Measurements from ENCODE around the gene DIAPH1.

The DIAPH1 gene

GRCh38 chr5:141533897-141534296 is 84.9 kb downstream of the DIAPH1 start:
- Mint-ChIP-seq H3K27ac (no peak overlapping the region), H3K36me3 (ENCODE audit: low read depth) (peaks cover 27% of the 10 kb centered on the region), H3K4me3 (no peak overlapping the region), H3K27me3 (no peaks in the 10 kb centered on the region), H3K4me1 (peaks cover 2% of the 10 kb centered on the region), H3K9me3 (no peaks in the 10 kb centered on the region)
- no peak for ATAC-seq
- no peak for DNase-seq

GRCh38 chr5:141532726-141533125 is 86.1 kb downstream of the DIAPH1 start:
- Mint-ChIP-seq H3K27me3 (no peaks in the 10 kb centered on the region), H3K36me3 (ENCODE audit: low read depth) (peaks cover 37% of the 10 kb centered on the region), H3K4me1 (peaks cover 2% of the 10 kb centered on the region), H3K4me3 (no peak overlapping the region), H3K9me3 (no peaks in the 10 kb centered on the region), H3K27ac (no peak overlapping the region)
- ATAC-seq (no peak), DNase-seq (no peak)

GRCh38 chr5:141529873-141530272 is 88.9 kb downstream of the DIAPH1 start:
- no peaks in the 10 kb centered on the region for H3K27me3 Mint-ChIP-seq
- peaks cover 43% of the 10 kb centered on the region for H3K36me3 Mint-ChIP-seq (ENCODE audit: low read depth)
- H3K27ac Mint-ChIP-seq: no peak overlapping the region
- H3K9me3 Mint-ChIP-seq: no peaks in the 10 kb centered on the region
- ATAC-seq (no peak), DNase-seq (no peak)
- no peak overlapping the region for H3K4me3 Mint-ChIP-seq
- peaks cover 9% of the 10 kb centered on the region for H3K4me1 Mint-ChIP-seq

- DNase-seq: no peak
- peak; percentile 38 for ATAC-seq
- Mint-ChIP-seq H3K4me1 (peaks cover 12% of the 10 kb centered on the region), H3K9me3 (no peaks in the 10 kb centered on the region), H3K27me3 (no peaks in the 10 kb centered on the region), H3K4me3 (no peak overlapping the region), H3K36me3 (ENCODE audit: low read depth) (peaks cover 41% of the 10 kb centered on the region), H3K27ac (peak overlapping the region; percentile 48)
Measured at GRCh38 chr5:141529002-141529401, 89.8 kb downstream of the DIAPH1 start.

- DNase-seq (no peak), ATAC-seq (no peak)
- Mint-ChIP-seq H3K36me3 (ENCODE audit: low read depth) (peaks cover 44% of the 10 kb centered on the region), H3K27ac (peak overlapping the region; percentile 48), H3K9me3 (no peaks in the 10 kb centered on the region), H3K4me3 (no peak overlapping the region), H3K27me3 (no peaks in the 10 kb centered on the region), H3K4me1 (peaks cover 12% of the 10 kb centered on the region)
Measured at GRCh38 chr5:141528291-141528984, 90.4 kb downstream of the DIAPH1 start.

GRCh38 chr5:141527426-141527825 is 91.4 kb downstream of the DIAPH1 start:
- Mint-ChIP-seq H3K36me3 (ENCODE audit: low read depth) (peaks cover 54% of the 10 kb centered on the region), H3K27ac (no peak overlapping the region), H3K27me3 (no peaks in the 10 kb centered on the region), H3K9me3 (no peaks in the 10 kb centered on the region), H3K4me3 (no peak overlapping the region), H3K4me1 (peaks cover 21% of the 10 kb centered on the region)
- ATAC-seq (no peak), DNase-seq (no peak)

- ATAC-seq: no peak
- Mint-ChIP-seq H3K4me3 (no peak overlapping the region), H3K27ac (peak overlapping the region; percentile 45)
Measured at GRCh38 chr5:141525653-141526052, 93.1 kb downstream of the DIAPH1 start.

GRCh38 chr5:141524604-141525597 is 93.9 kb downstream of the DIAPH1 start:
- H3K4me3 Mint-ChIP-seq: no peak overlapping the region
- peak overlapping the region; percentile 45 for H3K27ac Mint-ChIP-seq
- peaks cover 79% of the 10 kb centered on the region for H3K36me3 Mint-ChIP-seq (ENCODE audit: low read depth)
- H3K4me1 Mint-ChIP-seq: peaks cover 46% of the 10 kb centered on the region
- H3K9me3 Mint-ChIP-seq: no peaks in the 10 kb centered on the region
- DNase-seq (peak; percentile 51), ATAC-seq (peak; percentile 41)
- no peaks in the 10 kb centered on the region for H3K27me3 Mint-ChIP-seq

More at GRCh38 chr5:141525653-141526052, 93.1 kb downstream of the DIAPH1 start:
- no peaks in the 10 kb centered on the region for H3K27me3 Mint-ChIP-seq
- DNase-seq: no peak
- H3K9me3 Mint-ChIP-seq: no peaks in the 10 kb centered on the region
- H3K4me1 Mint-ChIP-seq: peaks cover 38% of the 10 kb centered on the region
- H3K36me3 Mint-ChIP-seq (ENCODE audit: low read depth): peaks cover 71% of the 10 kb centered on the region

- DNase-seq (no peak), ATAC-seq (no peak)
- Mint-ChIP-seq H3K4me3 (no peak overlapping the region), H3K4me1 (peaks cover 48% of the 10 kb centered on the region), H3K9me3 (no peaks in the 10 kb centered on the region), H3K36me3 (ENCODE audit: low read depth) (peaks cover 85% of the 10 kb centered on the region), H3K27ac (no peak overlapping the region), H3K27me3 (no peaks in the 10 kb centered on the region)
Measured at GRCh38 chr5:141523991-141524390, 94.8 kb downstream of the DIAPH1 start.

- H3K36me3 Mint-ChIP-seq (ENCODE audit: low read depth): peaks cover 81% of the 10 kb centered on the region
- H3K4me1 Mint-ChIP-seq: peaks cover 48% of the 10 kb centered on the region
- ATAC-seq (no peak), DNase-seq (no peak)
- peak overlapping the region; percentile 25 for H3K27ac Mint-ChIP-seq
- H3K4me3 Mint-ChIP-seq: peak overlapping the region; percentile 1
- no peaks in the 10 kb centered on the region for H3K27me3 Mint-ChIP-seq
- no peaks in the 10 kb centered on the region for H3K9me3 Mint-ChIP-seq
Measured at GRCh38 chr5:141522301-141522700, 96.5 kb downstream of the DIAPH1 start.

- Mint-ChIP-seq H3K4me1 (peaks cover 48% of the 10 kb centered on the region), H3K4me3 (no peak overlapping the region), H3K36me3 (ENCODE audit: low read depth) (peaks cover 78% of the 10 kb centered on the region), H3K27ac (peak overlapping the region; percentile 77), H3K27me3 (no peaks in the 10 kb centered on the region), H3K9me3 (no peaks in the 10 kb centered on the region)
- ATAC-seq: peak; percentile 76
- DNase-seq: no peak
Measured at GRCh38 chr5:141521244-141521781, 97.5 kb downstream of the DIAPH1 start.

- Mint-ChIP-seq H3K4me1 (peaks cover 50% of the 10 kb centered on the region), H3K4me3 (no peak overlapping the region), H3K9me3 (no peaks in the 10 kb centered on the region), H3K27ac (peak overlapping the region; percentile 54), H3K27me3 (no peaks in the 10 kb centered on the region), H3K36me3 (ENCODE audit: low read depth) (peaks cover 74% of the 10 kb centered on the region)
- no peak for DNase-seq
- no peak for ATAC-seq
Measured at GRCh38 chr5:141519605-141520565, 98.9 kb downstream of the DIAPH1 start.

- Mint-ChIP-seq H3K4me3 (no peak overlapping the region), H3K36me3 (ENCODE audit: low read depth) (peaks cover 67% of the 10 kb centered on the region), H3K27me3 (peaks cover 2% of the 10 kb centered on the region), H3K4me1 (peaks cover 60% of the 10 kb centered on the region), H3K27ac (no peak overlapping the region), H3K9me3 (no peaks in the 10 kb centered on the region)
- no peak for ATAC-seq
- DNase-seq: no peak
Measured at GRCh38 chr5:141518618-141519015, 100.2 kb downstream of the DIAPH1 start.
